Measurements from ENCODE around the gene TBX19.

TBX19 gene

GRCh38 chr1:168280296-168280927 is at the start of gene TBX19:
TBX19 (plus strand) TSS chr1:168280877; CDS start chr1:168281091, 214 bp downstream.
- no peak for DNase-seq (ENCODE audit: low spot score)

GRCh38 chr1:168234846-168235547 is 45.7 kb upstream of the TBX19 start:
- DNase-seq (ENCODE audit: low spot score) = peak; percentile 41

- DNase-seq (ENCODE audit: low spot score) = no peak
Observed at GRCh38 chr1:168235548-168235885, 45.2 kb upstream of the TBX19 start.

GRCh38 chr1:168235937-168236336 is 44.7 kb upstream of the TBX19 start:
- peak; percentile 20 for DNase-seq (ENCODE audit: low spot score)

- no peak for DNase-seq (ENCODE audit: low spot score)
Observed at GRCh38 chr1:168236836-168237611, 43.7 kb upstream of the TBX19 start.

- no peak for DNase-seq (ENCODE audit: low spot score)
Observed at GRCh38 chr1:168243198-168243597, 37.5 kb upstream of the TBX19 start.

- no peak for DNase-seq (ENCODE audit: low spot score)
Observed at GRCh38 chr1:168243636-168244212, 37.0 kb upstream of the TBX19 start.

- no peak for DNase-seq (ENCODE audit: low spot score)
Observed at GRCh38 chr1:168245042-168245441, 35.6 kb upstream of the TBX19 start.

- DNase-seq (ENCODE audit: low spot score) = no peak
Observed at GRCh38 chr1:168246506-168246905, 34.2 kb upstream of the TBX19 start.

- no peak for DNase-seq (ENCODE audit: low spot score)
Observed at GRCh38 chr1:168252204-168252733, 28.4 kb upstream of the TBX19 start.

- DNase-seq (ENCODE audit: low spot score) = no peak
Observed at GRCh38 chr1:168256164-168256563, 24.5 kb upstream of the TBX19 start.

- no peak for DNase-seq (ENCODE audit: low spot score)
Observed at GRCh38 chr1:168257397-168257796, 23.3 kb upstream of the TBX19 start.

- DNase-seq (ENCODE audit: low spot score) = no peak
Observed at GRCh38 chr1:168259567-168259966, 21.1 kb upstream of the TBX19 start.

GRCh38 chr1:168260393-168260792 is 20.3 kb upstream of the TBX19 start:
- DNase-seq (ENCODE audit: low spot score) = no peak

- DNase-seq (ENCODE audit: low spot score) = no peak
Observed at GRCh38 chr1:168261390-168261789, 19.3 kb upstream of the TBX19 start.

GRCh38 chr1:168263130-168263529 is 17.5 kb upstream of the TBX19 start:
- no peak for DNase-seq (ENCODE audit: low spot score)

GRCh38 chr1:168264296-168264695 is 16.4 kb upstream of the TBX19 start:
- DNase-seq (ENCODE audit: low spot score) = no peak

- no peak for DNase-seq (ENCODE audit: low spot score)
Observed at GRCh38 chr1:168265596-168265995, 15.1 kb upstream of the TBX19 start.

GRCh38 chr1:168266644-168267186 is 14.0 kb upstream of the TBX19 start:
- DNase-seq (ENCODE audit: low spot score) = no peak

- no peak for DNase-seq (ENCODE audit: low spot score)
Observed at GRCh38 chr1:168271636-168272035, 9.0 kb upstream of the TBX19 start.

- no peak for DNase-seq (ENCODE audit: low spot score)
Observed at GRCh38 chr1:168273575-168273974, 7.1 kb upstream of the TBX19 start.

- no peak for DNase-seq (ENCODE audit: low spot score)
Observed at GRCh38 chr1:168279253-168279652, 1.4 kb upstream of the TBX19 start.

Measured in HuH-7.5 (cell line).